DMS153 (cell line): ENCODE data around the gene CNTNAP3.
"Not testable (repeated sequence)": the region's sequence is repeated elsewhere in the genome, so short reads cannot be mapped to it uniquely, and the experiment has no call there.

Experiments used
- DNase-seq: peaks from one replicate; lab custom pipeline; 2025; lab: John Stamatoyannopoulos, UW

Gene CNTNAP3

GRCh38 chr9:39287980-39288379, at the start of gene CNTNAP3:
Gene CNTNAP3 (minus strand): TSS chr9:39288167. CDS start chr9:39288064, 103 bp downstream.
- DNase-seq: not testable (repeated sequence)

- DNase-seq: not testable (repeated sequence)
Observed at GRCh38 chr9:39279995-39280394, 8.0 kb downstream of the CNTNAP3 start.

- DNase-seq: not testable (repeated sequence)
Observed at GRCh38 chr9:39242513-39242912, 45.5 kb downstream of the CNTNAP3 start.

- DNase-seq: not testable (repeated sequence)
Observed at GRCh38 chr9:39232130-39232991, 55.6 kb downstream of the CNTNAP3 start.

- not testable (repeated sequence) for DNase-seq
Observed at GRCh38 chr9:39215976-39216375, 72.0 kb downstream of the CNTNAP3 start.

GRCh38 chr9:39209773-39210172, 78.2 kb downstream of the CNTNAP3 start:
- DNase-seq: not testable (repeated sequence)

- not testable (repeated sequence) for DNase-seq
Observed at GRCh38 chr9:39206643-39207042, 81.3 kb downstream of the CNTNAP3 start.

- DNase-seq: not testable (repeated sequence)
Observed at GRCh38 chr9:39205842-39206241, 82.1 kb downstream of the CNTNAP3 start.

- not testable (repeated sequence) for DNase-seq
Observed at GRCh38 chr9:39200412-39200811, 87.6 kb downstream of the CNTNAP3 start.

GRCh38 chr9:39198000-39198709, 89.8 kb downstream of the CNTNAP3 start:
- DNase-seq: not testable (repeated sequence)

GRCh38 chr9:39171370-39171769, 116.6 kb downstream of the CNTNAP3 start:
- DNase-seq: not testable (repeated sequence)

GRCh38 chr9:39157714-39158113, 130.3 kb downstream of the CNTNAP3 start:
- DNase-seq: not testable (repeated sequence)

GRCh38 chr9:39132826-39133552, 155.0 kb downstream of the CNTNAP3 start:
- DNase-seq: not testable (repeated sequence)

GRCh38 chr9:39121401-39121800, 166.6 kb downstream of the CNTNAP3 start:
- DNase-seq: not testable (repeated sequence)

GRCh38 chr9:39111746-39112145, 176.2 kb downstream of the CNTNAP3 start:
- not testable (repeated sequence) for DNase-seq

- DNase-seq: no peak
Observed at GRCh38 chr9:39108145-39108544, 179.8 kb downstream of the CNTNAP3 start.

GRCh38 chr9:39097208-39097607, 190.8 kb downstream of the CNTNAP3 start:
- DNase-seq: not testable (repeated sequence)

- not testable (repeated sequence) for DNase-seq
Observed at GRCh38 chr9:39085311-39085710, 202.7 kb downstream of the CNTNAP3 start.

- DNase-seq: not testable (repeated sequence)
Observed at GRCh38 chr9:39082574-39082973, 205.4 kb downstream of the CNTNAP3 start.

GRCh38 chr9:39080081-39080480, 207.9 kb downstream of the CNTNAP3 start:
- not testable (repeated sequence) for DNase-seq

GRCh38 chr9:39078621-39079256, 209.2 kb downstream of the CNTNAP3 start:
- DNase-seq: not testable (repeated sequence)

GRCh38 chr9:39073537-39073936, 214.4 kb downstream of the CNTNAP3 start:
- DNase-seq: not testable (repeated sequence)
